HepG2 (cell line): ENCODE data around the gene CNPY1. TPM values are rescaled to one million over a fixed set of nuclear protein-coding genes. Genes with fewer than 3 reads are reported as not detected.

Experiments used
- GLMP ChIP-seq: sonication (generic); formaldehyde crosslinking; IDR thresholded peaks from 2 replicates; pipeline ENCODE4 v1.9.0; 2021; ENCODE audit warnings: missing genetic modification reagents, mild to moderate bottlenecking, borderline replicate concordance
- HNF1A ChIP-seq, 2 experiments: sonication (generic) in 1 of 2; formaldehyde crosslinking in 1 of 2; IDR thresholded peaks; 2 replicates each; pipeline versions ENCODE4 v1.4.0 to v1.6.1; 2016 to 2020; ENCODE audit warnings: borderline replicate concordance in 1 of 2, low read depth in 1 of 2, mild to moderate bottlenecking in 1 of 2, missing genetic modification reagents in 1 of 2
- SP1 ChIP-seq, 2 experiments: fragments of 450-650 bp in 1 of 2; sonication (generic) in 1 of 2; formaldehyde crosslinking in 1 of 2; IDR thresholded peaks; 2 replicates each; pipeline versions ENCODE4 v1.4.0 to v1.6.1; 2016 to 2020; ENCODE audit warnings: missing genetic modification reagents in 1 of 2
- THAP9 ChIP-seq: sonication (generic); formaldehyde crosslinking; IDR thresholded peaks from 2 replicates; pipeline ENCODE4; 2020; ENCODE audit warnings: missing genetic modification reagents, mild to moderate bottlenecking, borderline replicate concordance
- ZSCAN21 ChIP-seq: sonication (generic); formaldehyde crosslinking; IDR thresholded peaks from 2 replicates; pipeline ENCODE4 v1.8.0; 2022; ENCODE audit warnings: mild to moderate bottlenecking, missing genetic modification reagents, moderate library complexity, borderline replicate concordance
- polyA plus RNA-seq, 8 experiments: library from polyadenylated mRNA; depleted of rRNA in 3 of 8; stranded (reverse) in 7 of 8; unstranded in 1 of 8; fragments of >200 nt; fragmentation: Illumina TruSeq in 4 of 8; extraction: Trizol in 4 of 8; gene quantifications; 2 replicates each; pipeline versions ENCODE4 v1.2.1 to v1.2.3, GENCODE V29; 2011 to 2016; ENCODE audit warnings: low read depth in 4 of 8, missing spikeins in 1 of 8, mixed read lengths in 1 of 8; ENCODE audit not compliant: insufficient read depth in 1 of 8
- total RNA-seq, 5 experiments: library from RNA; depleted of rRNA; stranded (reverse); fragments of >200 nt; fragmentation: Illumina TruSeq; extraction: Trizol; gene quantifications; 2 replicates each; pipeline ENCODE4 v1.2.3, GENCODE V29; 2016; ENCODE audit warnings: low read depth in 1 of 5

CNPY1 gene
- total and polyA plus RNA-seq, 2 of the 13 experiments (the other 11 are each of a cell fraction or from before 2014, with no cell fraction given) = not detected

GRCh38 chr7:155483245-155483644 is 63.1 kb downstream of the CNPY1 start (continued):
- no peak for TF ChIP-seq THAP9 (CRISPR knock-in tag)
- TF ChIP-seq ZSCAN21 (CRISPR knock-in tag) = no peak
- TF ChIP-seq HNF1A (IDR thresholded peaks at IDR 0.05; ENCODE audit: low read depth) = no peak
- TF ChIP-seq HNF1A (CRISPR knock-in tag; IDR thresholded peaks at IDR 0.05; ENCODE audit: borderline replicate concordance) = no peak
- TF ChIP-seq GLMP = no peak
- TF ChIP-seq SP1 (IDR thresholded peaks at IDR 0.05) = no peak
- TF ChIP-seq SP1 (CRISPR knock-in tag; IDR thresholded peaks at IDR 0.05) = no peak
